Fibroblast of peridontal ligament (primary cell): ENCODE data around the gene MCAT.

ENCODE experiments used
- DNase-seq: peaks from one replicate; pipeline ENCODE4 v3.0.0-alpha.2; 2010; ENCODE audit errors: extremely low read depth

MCAT gene

DNA sequence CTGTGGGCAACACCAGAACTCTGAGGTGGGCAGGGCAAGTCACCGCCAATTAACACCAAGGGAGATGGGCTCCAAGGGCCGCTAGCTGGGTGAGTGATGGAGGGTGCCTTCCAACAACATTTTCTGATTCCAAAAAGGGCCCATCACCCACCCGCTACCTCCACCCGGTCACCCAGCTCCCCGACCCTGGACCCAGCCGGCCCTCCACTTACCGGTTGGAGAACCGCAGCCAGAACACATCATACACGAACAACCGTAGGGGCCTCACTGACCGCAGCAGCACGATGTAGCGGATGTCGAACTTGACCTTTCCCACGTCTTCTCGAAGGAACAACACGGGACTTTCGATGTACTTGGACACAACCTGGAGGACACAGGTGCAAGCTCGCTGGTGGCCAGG, 29.0 kb upstream of the MCAT start:
- no peak for DNase-seq

DNA sequence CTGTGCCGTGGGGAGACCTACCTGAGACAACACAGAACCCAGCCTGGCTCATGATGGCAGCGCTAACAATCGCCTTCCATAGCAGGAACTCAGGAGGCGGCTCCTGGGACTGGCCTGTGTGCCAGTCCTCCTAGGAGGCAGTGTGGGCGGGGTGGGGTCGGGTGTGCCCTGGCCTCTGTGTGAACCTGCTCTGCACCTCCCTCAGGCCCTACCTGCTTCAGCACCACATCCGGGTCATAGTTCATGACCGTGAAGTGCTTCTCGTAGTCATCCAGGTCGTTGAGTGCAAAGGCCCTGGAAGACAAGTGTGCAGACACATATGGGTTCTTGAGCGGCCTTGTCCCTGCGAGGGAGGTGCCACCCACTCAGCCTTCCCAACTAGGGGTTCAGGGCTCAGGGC, 28.4 kb upstream of the MCAT start:
- DNase-seq, result no peak

DNA sequence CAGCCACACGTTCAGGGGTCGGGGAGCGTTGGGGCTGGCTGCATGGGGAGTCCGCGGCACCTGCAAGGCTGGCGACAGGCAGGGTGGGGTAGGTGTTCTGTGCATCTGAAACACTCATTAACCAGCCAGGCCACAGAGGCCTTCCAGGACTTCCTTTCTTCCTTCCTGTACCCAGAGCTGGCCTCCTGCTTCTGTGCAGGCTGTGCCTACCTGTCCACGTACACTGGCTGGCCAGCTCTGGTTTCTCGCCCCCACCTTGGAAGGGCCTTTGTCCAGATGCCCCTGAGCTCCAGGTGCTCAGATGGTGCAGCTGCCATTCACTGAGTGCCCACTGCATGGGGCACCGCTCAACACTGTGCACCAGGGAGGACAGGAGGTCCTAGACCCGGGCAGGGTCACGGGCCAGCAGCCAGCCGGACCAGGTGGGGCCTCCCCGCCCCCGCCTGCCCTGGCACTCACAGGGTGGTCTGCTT, 27.9 kb upstream of the MCAT start:
- DNase-seq, result no peak

DNA sequence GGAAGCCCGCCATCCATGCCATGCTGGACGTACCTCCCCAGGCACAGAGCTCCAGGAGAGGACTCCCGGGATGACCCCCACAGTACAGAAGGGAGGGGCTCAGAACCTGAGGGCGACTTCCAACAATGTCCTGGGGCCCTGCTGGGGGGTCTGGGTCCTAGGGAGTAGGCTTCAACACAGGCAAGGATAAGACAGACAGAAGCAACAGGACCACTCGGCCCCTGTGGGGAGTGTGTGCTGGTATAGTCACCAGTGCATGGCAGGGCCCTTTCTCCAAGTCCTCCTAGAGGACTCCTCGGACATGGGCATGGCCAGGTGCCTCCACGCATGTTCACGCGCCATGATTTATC, 26.9 kb upstream of the MCAT start:
- no peak for DNase-seq

DNA sequence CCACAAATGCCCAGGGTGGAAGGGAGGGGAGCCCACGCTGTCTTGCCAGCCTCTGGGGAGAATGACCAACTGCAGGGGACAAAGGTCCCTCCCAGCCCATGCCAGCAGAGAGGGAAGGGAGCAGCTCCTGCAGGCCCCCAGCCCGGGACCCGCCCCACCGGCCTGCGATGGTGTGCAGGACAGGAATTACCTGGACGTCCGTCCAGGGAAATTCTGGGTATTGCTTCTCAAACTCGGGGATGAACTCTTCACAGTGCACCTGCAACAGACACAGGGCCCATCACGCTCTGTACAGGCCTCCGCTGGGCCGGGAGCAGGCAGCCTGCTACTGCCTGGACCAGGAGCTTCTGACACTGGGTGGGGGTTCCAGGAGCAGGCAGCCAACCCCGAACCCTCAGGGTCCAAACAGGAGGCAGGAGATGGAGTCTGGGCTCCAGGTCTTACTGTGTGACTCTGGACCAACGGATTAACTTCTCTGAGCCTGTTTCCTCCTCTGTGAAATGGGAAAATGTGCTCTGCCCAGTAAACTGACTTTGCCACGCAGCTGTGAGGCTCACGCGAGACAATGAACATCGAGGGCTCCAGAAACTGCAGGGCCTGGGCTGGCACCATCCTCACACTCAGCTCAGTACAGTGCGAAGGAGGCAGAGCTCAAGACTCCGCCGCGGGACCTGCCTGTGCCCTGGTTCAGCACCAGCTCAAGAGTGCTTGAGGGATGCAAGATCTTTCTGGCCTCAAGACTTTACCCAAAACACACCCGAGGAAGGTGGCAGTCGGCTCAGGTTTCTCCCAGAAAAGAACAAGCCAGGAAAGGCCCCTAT, 26.3 kb upstream of the MCAT start:
- no peak for DNase-seq

DNA sequence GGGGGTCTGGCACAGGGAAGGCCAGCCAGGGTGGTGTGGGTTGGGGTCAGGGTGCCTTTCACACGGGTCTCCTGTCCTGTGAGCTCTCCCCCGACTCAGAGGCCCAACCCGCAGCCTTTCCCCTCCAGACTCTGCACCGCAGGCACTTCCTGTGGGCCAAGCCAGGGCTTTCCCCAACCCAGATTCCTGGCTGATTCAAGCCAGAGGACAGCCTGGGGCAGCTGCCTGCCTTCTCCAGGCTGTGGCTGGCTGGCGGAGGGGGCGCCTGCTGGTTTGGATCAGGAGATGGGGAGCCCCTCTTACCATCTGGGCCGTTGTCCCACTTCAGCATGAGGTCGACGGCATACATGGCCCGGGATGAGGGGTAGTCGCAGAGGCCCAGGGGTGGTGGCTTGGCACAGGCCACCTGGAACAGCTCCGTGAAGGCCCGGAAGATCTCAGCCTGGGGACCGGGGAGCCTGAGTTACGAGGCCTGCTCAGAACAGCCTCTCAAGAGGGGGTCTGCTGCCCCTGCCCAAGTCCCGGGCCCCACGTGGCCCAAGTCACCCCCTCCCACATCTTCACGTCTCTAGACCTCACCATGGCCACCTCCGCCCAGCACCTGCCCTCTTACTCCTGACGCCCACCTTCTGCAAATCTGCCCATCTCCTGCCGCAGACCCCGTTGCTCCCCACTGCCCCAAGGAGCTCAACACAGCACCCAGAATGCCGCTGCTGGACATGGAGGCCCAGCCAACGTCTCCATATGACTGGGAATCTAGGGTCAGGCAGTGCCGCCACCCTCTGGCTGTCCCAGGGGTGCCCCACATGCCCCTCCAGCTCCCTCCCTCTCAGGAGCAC, 25.5 kb upstream of the MCAT start:
- peak; percentile 56 for DNase-seq

DNA sequence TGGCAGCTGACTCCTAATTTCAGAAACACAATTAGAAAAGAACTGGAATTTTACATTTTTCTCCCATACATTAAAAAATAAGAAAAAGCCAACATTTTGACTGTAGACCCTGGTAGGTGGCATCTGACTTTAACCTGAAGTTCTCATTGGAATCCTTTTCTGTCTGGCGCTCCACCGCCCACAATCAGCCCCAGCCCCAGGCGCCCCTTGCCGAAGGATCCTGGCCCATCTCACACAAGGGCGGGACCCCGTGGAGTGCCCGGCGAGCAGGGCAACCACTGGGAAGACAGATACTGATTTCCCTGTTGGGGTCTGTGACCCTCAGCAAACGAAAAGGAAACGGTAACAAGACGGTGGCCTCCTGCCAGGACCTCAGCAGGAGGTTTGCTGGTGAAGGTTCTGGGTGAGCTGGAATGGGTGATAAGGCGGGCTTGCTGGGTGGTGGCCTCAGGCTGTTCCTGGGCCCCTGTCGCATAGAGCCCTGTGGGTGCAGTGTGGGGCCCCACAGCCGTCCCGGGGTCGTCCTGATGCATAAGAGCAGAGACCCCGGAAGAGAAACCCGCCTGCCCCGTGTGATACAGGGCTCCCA, 23.9 kb upstream of the MCAT start:
- DNase-seq, result no peak

DNA sequence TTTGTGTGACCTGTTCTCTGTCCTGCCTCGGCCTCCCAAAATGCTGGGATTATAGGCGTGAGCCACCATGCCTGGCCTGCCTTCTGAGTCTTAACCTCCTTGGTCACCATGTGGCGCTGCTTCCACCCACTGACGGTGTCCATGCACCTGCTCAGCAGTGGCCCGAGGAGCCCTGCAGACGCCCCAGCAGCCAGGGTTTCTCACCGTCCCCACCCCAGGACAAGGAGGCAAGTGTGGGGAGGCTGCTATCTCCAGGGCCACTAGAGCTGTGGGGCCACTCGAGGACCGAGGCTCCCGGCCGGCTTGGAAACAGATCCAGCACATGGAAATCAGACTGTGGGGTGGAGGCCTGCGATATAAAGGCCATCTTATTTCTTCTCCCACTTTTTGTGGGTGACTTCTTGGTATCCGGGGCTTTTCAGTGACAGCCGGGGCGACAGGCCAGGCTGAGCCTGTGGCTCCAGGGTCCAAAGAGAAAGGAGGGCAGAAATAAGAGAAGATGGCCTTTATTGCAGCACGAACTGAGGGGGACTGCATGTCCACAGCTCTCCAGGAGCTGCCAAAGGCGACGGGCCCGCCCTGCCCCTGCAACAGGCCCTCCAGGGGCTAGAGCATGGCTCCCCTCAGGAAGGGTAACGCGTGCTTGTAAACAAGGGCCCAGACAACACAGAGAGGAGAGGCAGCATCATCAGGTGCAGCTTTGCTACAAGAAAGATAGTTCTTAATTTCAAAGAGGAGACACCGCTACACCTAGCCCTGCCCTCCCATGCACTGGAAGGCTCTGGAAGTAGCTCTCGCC, 23.1 kb upstream of the MCAT start:
- DNase-seq, result no peak

DNA sequence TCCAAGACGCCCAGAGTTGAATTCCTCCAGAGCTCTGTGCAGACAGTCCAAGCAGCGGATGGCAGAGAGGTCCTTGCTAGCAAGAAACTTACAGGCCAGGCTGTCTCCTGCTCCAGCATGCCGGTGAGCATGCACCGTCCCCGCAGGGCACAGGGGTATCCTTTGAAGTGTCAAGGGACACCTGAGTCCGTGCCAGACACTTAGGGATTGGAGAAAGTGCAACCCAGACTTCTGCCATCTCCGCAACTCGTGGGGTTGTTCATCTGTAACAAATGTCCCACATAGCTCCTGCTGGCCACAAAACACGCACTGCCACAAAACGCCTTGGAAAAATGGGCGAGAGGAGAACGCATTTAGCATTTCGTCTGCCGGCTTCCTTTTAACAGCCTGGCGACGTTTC, 21.4 kb upstream of the MCAT start:
- no peak for DNase-seq

DNA sequence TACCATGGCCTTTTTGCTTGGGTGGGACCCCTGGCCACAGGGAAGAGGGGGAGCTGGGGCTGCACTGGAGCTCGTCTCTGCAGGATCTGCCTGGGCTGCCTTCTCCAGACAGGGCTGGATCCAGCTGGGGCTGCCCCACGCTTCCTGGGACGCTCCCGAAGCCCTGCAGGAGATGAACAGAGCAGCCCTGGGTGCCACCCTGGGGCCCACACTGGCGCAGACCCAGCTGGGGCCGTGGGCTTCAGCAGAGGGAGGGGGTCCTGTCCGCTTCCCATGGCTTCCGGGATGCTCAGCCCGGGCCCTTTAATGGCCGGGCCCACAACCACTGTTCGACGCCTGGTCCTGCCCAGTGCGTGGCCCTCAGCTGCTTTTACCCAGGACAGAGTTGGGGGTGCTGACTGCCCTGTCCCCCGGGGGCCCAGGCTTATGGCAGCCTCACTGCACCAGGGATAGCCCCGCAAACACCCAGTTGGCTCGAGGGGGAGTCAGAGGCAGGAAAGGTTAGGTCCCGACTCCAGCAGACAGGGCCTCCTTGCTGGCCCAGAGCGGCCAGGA, 20.1 kb upstream of the MCAT start:
- DNase-seq, result no peak

DNA sequence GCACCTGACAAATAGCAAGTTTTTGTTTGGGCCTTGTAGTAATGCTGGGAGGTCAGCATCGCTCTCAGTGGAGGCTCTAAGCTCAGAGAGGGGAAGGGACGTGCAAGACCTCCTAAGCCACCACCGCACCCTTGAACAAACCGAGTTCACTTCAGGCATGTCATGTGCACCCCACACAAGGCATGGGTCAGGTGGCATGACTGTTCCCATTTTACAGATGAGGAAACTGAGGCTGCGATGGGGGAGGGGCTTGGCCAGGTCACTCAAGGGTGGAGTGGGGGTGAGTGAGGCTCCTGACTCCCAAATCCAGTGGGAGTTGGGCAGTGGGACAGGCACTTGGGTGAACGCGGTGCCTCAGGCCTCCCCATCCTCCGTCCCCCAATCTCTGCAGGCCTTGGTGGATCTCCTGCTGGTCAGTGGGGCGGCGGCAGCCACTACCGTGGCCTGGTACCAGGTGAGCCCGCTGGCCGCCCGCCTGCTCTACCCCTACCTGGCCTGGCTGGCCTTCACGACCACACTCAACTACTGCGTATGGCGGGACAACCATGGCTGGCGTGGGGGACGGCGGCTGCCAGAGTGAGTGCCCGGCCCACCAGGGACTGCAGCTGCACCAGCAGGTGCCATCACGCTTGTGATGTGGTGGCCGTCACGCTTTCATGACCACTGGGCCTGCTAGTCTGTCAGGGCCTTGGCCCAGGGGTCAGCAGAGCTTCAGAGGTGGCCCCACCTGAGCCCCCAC, 19.4 kb upstream of the MCAT start:
- DNase-seq, result no peak

DNA sequence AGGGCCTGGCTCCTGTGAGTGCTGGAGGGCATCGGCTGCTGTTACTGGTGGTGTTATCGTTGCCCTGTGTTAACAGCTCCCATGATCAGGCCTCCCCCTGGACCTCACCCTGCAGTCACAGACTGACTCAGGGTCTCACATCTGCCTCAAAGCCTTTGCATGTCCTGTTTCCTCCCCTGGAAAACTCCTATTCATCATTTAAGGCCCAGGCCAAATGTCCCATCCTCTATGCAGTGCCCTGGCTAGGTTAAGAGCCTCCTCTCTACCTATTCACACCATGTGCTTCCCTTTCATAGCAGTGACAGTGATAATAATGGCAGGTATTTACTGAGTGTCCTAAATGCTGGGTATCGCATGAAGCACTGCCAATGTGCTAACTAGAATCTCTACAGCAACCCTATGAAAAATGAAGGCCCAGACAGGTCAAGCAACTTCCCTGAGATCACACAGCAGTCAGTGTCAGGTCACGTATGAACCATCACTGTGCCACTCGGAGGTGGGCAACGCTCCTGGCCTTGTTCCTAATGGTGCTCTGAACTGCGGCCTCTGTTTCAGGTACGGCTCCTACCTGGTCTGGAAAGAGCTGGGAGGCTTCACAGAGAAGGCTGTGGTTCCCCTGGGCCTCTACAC, 17.4 kb upstream of the MCAT start:
- DNase-seq, result no peak

DNA sequence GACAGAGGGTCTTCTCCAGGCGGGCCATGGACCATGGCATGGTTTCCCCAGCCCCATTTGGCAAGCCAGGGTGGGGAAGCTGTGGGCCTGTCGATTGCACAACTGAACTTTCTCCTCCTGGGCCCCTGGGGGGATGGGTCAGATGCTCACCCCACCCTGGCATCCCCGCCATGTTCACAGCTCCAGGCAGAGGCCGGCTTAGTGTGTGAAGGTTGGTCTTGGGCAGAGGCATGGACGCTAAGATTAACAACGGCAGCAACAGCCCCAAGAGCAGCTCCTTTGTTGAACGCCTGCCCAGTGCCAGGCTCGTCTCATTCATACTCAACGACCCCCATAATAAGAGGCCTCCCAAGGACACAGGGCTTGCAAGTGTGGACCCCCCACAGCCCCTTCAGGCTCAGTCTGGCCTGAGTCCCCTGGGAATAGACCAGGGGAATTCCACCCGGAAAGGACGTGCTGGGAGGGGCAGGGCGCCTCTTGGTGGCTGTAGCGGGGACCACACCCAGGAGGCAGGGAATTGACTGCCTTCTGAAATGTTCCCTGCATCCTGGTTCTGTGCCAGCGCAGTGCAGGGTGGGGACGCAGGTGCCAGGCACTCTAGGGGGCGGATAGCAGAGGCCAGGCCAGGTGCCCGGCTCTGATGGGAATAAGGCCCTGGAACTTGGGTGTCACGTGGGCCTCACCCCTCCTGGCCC, 16.4 kb upstream of the MCAT start:
- DNase-seq, result no peak

DNA sequence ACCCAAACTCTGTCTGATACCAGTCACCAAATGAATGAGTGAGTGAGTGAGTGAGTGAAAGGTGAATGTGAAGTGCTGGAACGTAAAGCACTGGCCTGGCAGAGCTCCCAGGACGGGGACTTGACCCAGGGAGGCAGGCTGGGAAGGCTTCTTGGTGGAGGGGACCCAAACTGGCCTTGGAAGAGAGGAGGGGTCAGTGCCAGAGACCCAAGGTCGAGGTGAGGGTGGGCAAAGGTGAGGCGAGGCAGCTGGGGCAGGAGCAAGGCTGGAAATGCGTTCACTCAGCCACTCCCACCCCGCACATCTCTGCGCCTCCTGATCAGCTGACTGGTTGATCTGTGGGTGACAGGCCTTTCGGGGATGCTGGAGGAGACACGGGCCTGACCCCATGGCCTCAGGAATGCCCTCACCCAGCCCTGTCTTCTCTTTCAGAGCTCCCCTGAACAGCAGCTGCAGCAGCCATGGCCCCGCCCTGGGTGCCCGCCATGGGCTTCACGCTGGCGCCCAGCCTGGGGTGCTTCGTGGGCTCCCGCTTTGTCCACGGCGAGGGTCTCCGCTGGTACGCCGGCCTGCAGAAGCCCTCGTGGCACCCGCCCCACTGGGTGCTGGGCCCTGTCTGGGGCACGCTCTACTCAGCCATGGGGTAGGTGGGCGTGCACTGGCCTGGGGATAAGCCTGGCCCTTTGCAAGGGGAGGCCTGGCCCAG, 15.7 kb upstream of the MCAT start:
- DNase-seq, result no peak

DNA sequence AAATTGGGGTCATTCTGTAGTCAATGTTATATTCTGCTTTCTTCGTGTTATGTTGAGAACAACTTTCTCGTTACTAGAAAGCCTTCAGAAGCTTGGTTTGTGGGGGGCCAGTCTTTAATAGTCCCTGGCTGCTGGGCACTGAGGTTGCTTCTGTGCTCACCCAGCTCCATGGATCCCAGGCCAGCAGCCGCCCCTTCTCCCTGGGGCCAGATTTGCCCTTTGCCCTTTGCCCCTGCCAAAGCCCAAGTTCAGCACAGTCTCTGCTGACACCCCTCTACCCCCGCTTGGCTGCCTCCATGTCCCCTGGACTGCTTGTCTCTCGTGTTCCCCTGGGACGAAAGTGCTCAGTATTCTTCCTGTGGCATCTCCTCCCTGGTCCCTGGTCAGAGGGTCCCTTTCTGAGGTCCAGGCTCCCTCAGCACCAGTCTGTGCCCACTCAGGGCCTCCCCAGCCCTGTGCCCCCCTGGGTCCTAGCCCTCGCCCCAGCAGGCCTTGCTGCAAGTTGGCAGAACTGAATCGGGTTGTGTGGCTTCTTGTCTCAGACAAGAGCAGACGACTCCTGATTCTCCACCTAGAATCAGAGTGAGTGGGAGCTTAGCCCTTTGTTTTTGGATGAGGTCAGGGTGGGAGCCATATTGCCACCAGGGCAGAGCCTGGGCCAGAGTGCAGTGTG, 14.8 kb upstream of the MCAT start:
- DNase-seq, result no peak

DNA sequence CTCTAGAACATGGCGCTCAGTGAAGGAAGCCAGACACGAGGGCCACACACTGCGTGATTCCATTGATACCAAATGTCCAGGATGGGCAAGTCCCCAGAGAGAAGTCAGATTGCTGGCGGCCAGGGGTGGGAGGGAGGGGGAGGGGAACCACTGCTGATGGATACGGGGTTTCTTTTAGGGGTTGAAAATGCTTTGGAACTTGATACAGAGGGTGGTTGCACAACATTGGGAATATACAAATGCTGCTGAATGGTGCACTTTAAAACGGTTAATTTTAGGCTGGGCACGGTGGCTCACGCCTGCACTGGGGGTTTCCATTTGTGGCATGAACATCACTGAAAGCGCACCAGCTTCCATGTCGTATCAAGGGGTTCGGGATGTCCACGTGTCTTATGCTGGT, 13.2 kb upstream of the MCAT start:
- DNase-seq, result no peak

DNA sequence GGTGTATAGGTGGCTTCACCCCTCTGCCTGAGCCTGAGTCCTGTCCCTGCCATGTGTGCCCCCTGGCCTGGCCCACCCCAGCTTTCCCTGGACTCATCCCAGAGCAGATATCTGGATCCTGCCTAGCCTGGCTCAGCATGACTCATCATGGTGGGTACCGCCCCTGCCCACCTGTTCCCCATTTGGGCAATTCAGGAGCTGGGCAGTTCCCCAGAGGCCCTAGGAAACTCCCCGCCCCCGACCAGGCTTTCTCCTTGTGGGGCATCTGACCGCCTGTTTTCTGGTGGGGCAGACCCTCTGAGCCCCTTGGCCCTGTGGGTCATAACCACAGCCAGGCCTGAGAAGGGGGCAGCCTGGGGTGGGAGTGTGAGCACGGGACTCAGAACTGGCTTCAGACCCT, 12.6 kb upstream of the MCAT start:
- no peak for DNase-seq

DNA sequence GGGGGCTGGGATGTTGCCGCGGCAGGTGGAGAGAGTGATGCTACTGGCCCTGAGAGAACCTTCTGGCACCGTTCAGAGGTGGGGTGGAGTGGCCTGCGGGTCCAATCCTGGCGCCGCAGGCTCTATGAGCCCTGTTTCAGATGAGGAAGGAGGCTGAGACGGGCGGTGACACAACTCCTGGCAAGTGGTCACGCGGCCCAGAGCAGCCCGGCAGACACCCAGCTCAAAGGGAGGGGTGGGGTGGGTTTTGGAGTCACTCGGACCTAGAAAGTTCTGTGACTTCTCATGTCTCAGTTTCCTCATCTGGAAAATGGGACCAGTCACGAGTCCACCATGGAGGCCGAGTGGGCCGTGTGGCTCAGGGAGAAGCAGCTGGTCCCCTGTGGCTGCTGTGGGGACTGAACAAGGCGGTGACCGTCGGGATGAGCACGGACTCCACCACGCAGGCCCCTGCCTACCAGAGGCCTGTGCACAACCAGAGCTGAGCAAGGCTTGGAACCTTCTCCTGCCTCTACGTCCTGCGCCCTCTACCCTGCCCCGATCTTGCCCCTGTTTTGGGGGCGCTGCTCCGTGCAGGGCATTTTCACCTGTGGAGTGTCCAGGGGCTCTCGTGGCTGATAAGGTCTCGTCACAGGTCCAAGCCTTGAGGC, 11.8 kb upstream of the MCAT start:
- DNase-seq, result no peak
